ENCODE data around the gene GALNT3. TPM values are rescaled to one million over a fixed set of nuclear protein-coding genes. Genes with fewer than 3 reads are reported as not detected.

The GALNT3 gene
- total and polyA plus RNA-seq, 2 donors (not counting 1 experiment from before 2014, with no cell fraction given) = 0.32 to 0.66 TPM

DNA sequence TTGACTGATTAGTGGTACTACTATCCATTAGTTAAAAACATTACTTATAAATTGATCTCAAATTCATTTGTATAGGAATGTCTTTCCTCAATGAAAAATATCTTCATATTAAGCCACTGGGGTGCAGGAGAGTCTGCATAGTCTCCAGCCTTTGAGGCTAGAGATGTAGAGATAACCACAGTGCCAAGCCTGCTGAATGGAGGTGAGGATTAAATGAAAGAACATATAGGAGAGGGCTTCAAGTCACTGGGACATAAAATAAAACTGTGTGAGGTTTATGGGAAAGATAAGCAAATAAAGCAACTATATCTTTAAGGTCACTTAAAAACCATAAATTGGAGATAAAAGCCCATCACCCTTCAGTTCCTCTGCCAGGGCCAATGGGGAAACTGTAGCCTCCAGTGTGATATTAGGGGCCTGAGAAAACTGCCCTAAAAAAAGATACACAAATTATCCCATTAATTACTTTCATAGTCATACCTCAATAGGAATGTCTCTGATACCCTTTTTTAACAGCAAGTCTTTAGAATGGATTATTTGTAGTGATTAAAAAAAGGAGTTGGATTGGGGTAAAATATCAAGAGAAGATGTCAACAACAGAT, 27.6 kb downstream of the GALNT3 start:
- Histone ChIP-seq H3K4me1 (ENCODE audit: control insufficient read depth, extremely low read depth, insufficient read depth, low read length) (no peaks in the 10 kb centered on the region), H3K9ac (ENCODE audit: insufficient read depth, low read length) (no peak overlapping the region), H3K9me3 (ENCODE audit: control insufficient read depth, insufficient read depth, low read depth, low read length) (no peaks in the 10 kb centered on the region), H3K79me2 (ENCODE audit: control insufficient read depth, insufficient read depth, low read length) (no peaks in the 10 kb centered on the region), H2AFZ (ENCODE audit: low read length) (no peak overlapping the region), H3K27ac (ENCODE audit: insufficient read depth, low read length) (no peak overlapping the region), H4K20me1 (ENCODE audit: control insufficient read depth, extremely low read depth, insufficient read depth, low read length) (no peaks in the 10 kb centered on the region), H3K36me3 (ENCODE audit: control insufficient read depth, insufficient read depth, low read length) (no peaks in the 10 kb centered on the region), H3K27me3 (ENCODE audit: control insufficient read depth, insufficient read depth, low read length) (no peaks in the 10 kb centered on the region), H3K4me2 (ENCODE audit: extremely low read depth, insufficient read depth, low read length) (no peak overlapping the region), H3K4me3 (replicated peaks in 1 of 4; ENCODE audit: control extremely low read depth in 1 of 4, insufficient read depth in 1 of 4, low read depth in 3 of 4, low read length in 4 of 4) (no peak overlapping the region)
- TF ChIP-seq CTCF (conservative IDR thresholded peaks at IDR 0.05 in 1 of 2, IDR thresholded peaks at IDR 0.05 in 1 of 2; ENCODE audit: low read depth in 1 of 2, low read length in 2 of 2) (no peak), EZH2 (IDR thresholded peaks at IDR 0.05; ENCODE audit: low read length, missing control alignments) (no peak)
- DNase-seq (ENCODE audit: low read depth in 2 of 2) = no peak

DNA sequence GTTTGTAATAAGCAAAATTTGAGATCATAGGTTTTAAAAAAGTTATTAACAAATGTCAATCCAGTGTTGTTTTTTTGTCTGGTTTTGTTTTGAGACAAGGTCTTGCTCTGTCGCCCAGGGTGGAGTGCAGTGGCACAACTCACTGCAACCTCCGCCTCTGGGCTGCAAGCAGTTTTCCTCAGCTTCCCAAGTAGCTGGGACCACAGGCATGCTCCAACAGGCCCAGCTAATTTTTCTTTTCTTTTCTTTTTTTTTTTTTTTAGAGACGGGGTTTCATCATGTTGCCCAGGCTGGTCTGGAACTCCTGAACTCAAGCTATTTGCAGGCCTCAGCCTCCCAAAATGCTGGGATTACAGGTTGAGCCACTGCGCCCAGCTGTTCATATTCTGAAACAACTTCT, 31.3 kb downstream of the GALNT3 start:
- Histone ChIP-seq H2AFZ (ENCODE audit: low read length) (no peak overlapping the region), H3K9me3 (ENCODE audit: control insufficient read depth, insufficient read depth, low read depth, low read length) (no peaks in the 10 kb centered on the region), H3K4me3 (replicated peaks in 1 of 4; ENCODE audit: control extremely low read depth in 1 of 4, insufficient read depth in 1 of 4, low read depth in 3 of 4, low read length in 4 of 4) (no peak overlapping the region), H3K27me3 (ENCODE audit: control insufficient read depth, insufficient read depth, low read length) (no peaks in the 10 kb centered on the region), H3K36me3 (ENCODE audit: control insufficient read depth, insufficient read depth, low read length) (no peaks in the 10 kb centered on the region), H3K79me2 (ENCODE audit: control insufficient read depth, insufficient read depth, low read length) (no peaks in the 10 kb centered on the region), H3K4me1 (ENCODE audit: control insufficient read depth, extremely low read depth, insufficient read depth, low read length) (no peaks in the 10 kb centered on the region), H3K4me2 (ENCODE audit: extremely low read depth, insufficient read depth, low read length) (no peak overlapping the region), H3K9ac (ENCODE audit: insufficient read depth, low read length) (no peak overlapping the region), H4K20me1 (ENCODE audit: control insufficient read depth, extremely low read depth, insufficient read depth, low read length) (no peaks in the 10 kb centered on the region), H3K27ac (ENCODE audit: insufficient read depth, low read length) (no peak overlapping the region)
- no peak for TF ChIP-seq EZH2 (IDR thresholded peaks at IDR 0.05; ENCODE audit: low read length, missing control alignments)
- TF ChIP-seq CTCF (conservative IDR thresholded peaks at IDR 0.05 in 1 of 2, IDR thresholded peaks at IDR 0.05 in 1 of 2; ENCODE audit: low read depth in 1 of 2, low read length in 2 of 2) = no peak
- no peak for DNase-seq (ENCODE audit: low read depth in 2 of 2)

GRCh38 chr2:165757906-165758675, 36.0 kb downstream of the GALNT3 start:
- Histone ChIP-seq H3K4me1 (ENCODE audit: control insufficient read depth, extremely low read depth, insufficient read depth, low read length) (no peaks in the 10 kb centered on the region), H3K4me3 (replicated peaks in 1 of 4; ENCODE audit: control extremely low read depth in 1 of 4, insufficient read depth in 1 of 4, low read depth in 3 of 4, low read length in 4 of 4) (no peak overlapping the region), H3K4me2 (ENCODE audit: extremely low read depth, insufficient read depth, low read length) (no peak overlapping the region), H3K9me3 (ENCODE audit: control insufficient read depth, insufficient read depth, low read depth, low read length) (no peaks in the 10 kb centered on the region), H3K9ac (ENCODE audit: insufficient read depth, low read length) (no peak overlapping the region), H3K79me2 (ENCODE audit: control insufficient read depth, insufficient read depth, low read length) (no peaks in the 10 kb centered on the region), H3K27me3 (ENCODE audit: control insufficient read depth, insufficient read depth, low read length) (no peaks in the 10 kb centered on the region), H3K36me3 (ENCODE audit: control insufficient read depth, insufficient read depth, low read length) (no peaks in the 10 kb centered on the region), H4K20me1 (ENCODE audit: control insufficient read depth, extremely low read depth, insufficient read depth, low read length) (no peaks in the 10 kb centered on the region), H2AFZ (ENCODE audit: low read length) (no peak overlapping the region), H3K27ac (ENCODE audit: insufficient read depth, low read length) (no peak overlapping the region)
- DNase-seq (ENCODE audit: low read depth in 2 of 2) = peak in 1 of 2 donors; percentile 8
- TF ChIP-seq CTCF (conservative IDR thresholded peaks at IDR 0.05 in 1 of 2, IDR thresholded peaks at IDR 0.05 in 1 of 2; ENCODE audit: low read depth in 1 of 2, low read length in 2 of 2) (no peak), EZH2 (IDR thresholded peaks at IDR 0.05; ENCODE audit: low read length, missing control alignments) (no peak)
